ENCODE measurements around the gene GAS2L3. TPM values are rescaled to one million over a fixed set of nuclear protein-coding genes. Genes with fewer than 3 reads are reported as not detected.
"Not testable (repeated sequence)": the region's sequence is repeated elsewhere in the genome, so short reads cannot be mapped to it uniquely, and the experiment has no call there.

GAS2L3 gene
- total RNA-seq, 4 donors from 2014 or later = 0.80 to 15.7 (median 7.6) TPM

- no peak overlapping the region for H3K4me3 ChIP-seq
- peaks cover 0 to 18% (median 7%) of the 10 kb centered on the region in 4 donors for H3K4me1 ChIP-seq
- no peaks in the 10 kb centered on the region for H3K9me3 ChIP-seq
- TF ChIP-seq POLR2A (IDR thresholded peaks at IDR 0.05) (no peak), EP300 (IDR thresholded peaks at IDR 0.05; ENCODE audit: low read depth) (no peak), CTCF (IDR thresholded peaks at IDR 0.05) (no peak), POLR2AphosphoS5 (IDR thresholded peaks at IDR 0.05) (no peak)
- H3K27me3 ChIP-seq = no peaks in the 10 kb centered on the region
- H3K36me3 ChIP-seq = no peaks in the 10 kb centered on the region
- 50 to 67% methylated on average over 1 to 4 of the region's 4 CpGs for WGBS, 2 donors (ENCODE audit: low coverage in 1 of 2)
- in situ Hi-C loops (cut with MboI; ENCODE audit: low pct_ligation_motif_present in 1 of 4, low pct_unique_long_range_greater_than_20kb in 1 of 4, low sequenced_read_pairs in 3 of 4) = no loop called here
- intact Hi-C loops (cut with DNase I; ENCODE audit: low total_unique reads) = no loop called here
- peak overlapping the region in 3 of 4 donors; percentile 42 to 61 (median 57) for H3K27ac ChIP-seq
- no peak for DNase-seq
Observed at GRCh38 chr12:100632445-100632892, 59.0 kb downstream of the GAS2L3 start.

DNA sequence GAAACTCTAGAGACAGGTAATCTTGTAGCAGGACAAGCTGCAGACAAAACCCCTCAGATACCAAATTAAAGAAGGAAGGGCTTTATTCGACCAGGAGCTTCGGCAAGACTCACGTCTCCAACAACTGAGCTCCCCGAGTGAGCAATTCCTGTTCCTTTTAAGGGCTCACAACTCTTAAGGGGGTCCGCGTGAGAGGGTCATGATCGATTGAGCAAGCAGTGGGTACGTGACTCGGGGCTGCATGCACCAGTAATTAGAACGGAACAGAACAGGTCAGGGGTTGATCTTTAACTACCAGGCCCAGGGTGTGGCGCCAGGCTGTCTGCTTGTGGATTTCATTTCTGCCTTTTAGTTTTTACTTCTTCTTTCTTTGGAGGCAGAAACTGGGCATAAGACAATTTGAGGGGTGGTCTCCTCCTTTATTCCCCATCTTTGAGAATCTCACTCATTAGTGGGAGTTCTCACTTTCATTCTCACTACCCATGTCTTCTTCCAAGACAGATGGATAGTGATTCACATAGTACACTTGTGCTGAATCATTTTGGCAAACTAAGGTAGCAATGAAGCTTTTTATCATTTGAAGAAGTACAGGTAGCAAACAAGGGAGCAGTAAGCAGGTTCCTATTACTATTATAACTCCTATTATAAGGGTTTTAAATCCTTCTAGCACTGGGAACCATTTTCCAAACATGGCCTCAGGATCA is 59.8 kb downstream of the GAS2L3 start:
- in situ Hi-C loops (cut with MboI; ENCODE audit: low pct_ligation_motif_present in 1 of 4, low pct_unique_long_range_greater_than_20kb in 1 of 4, low sequenced_read_pairs in 3 of 4); intact Hi-C loops (cut with DNase I; ENCODE audit: low total_unique reads): not testable (repeated sequence)

GRCh38 chr12:100643246-100643645 is 69.8 kb downstream of the GAS2L3 start:
- in situ Hi-C loops (cut with MboI; ENCODE audit: low pct_ligation_motif_present in 1 of 4, low pct_unique_long_range_greater_than_20kb in 1 of 4, low sequenced_read_pairs in 3 of 4) = no loop called here
- H3K27me3 ChIP-seq = no peaks in the 10 kb centered on the region
- H3K27ac ChIP-seq = no peak overlapping the region
- 89 to 100% methylated on average over 4 to 6 of the region's 6 CpGs for WGBS, 2 donors (ENCODE audit: low coverage in 1 of 2)
- H3K4me1 ChIP-seq = no peaks in the 10 kb centered on the region
- no peak for DNase-seq
- H3K4me3 ChIP-seq = no peak overlapping the region
- H3K36me3 ChIP-seq = no peaks in the 10 kb centered on the region
- no peaks in the 10 kb centered on the region for H3K9me3 ChIP-seq
- intact Hi-C loops (cut with DNase I; ENCODE audit: low total_unique reads) = no loop called here
- TF ChIP-seq POLR2A (IDR thresholded peaks at IDR 0.05) (no peak), EP300 (IDR thresholded peaks at IDR 0.05; ENCODE audit: low read depth) (no peak), POLR2AphosphoS5 (IDR thresholded peaks at IDR 0.05) (no peak), CTCF (IDR thresholded peaks at IDR 0.05) (no peak)

More for the DNA sequence above, 59.8 kb downstream of the GAS2L3 start:
- H3K36me3 ChIP-seq, H3K9me3 ChIP-seq, H3K4me3 ChIP-seq, H3K27me3 ChIP-seq, DNase-seq: not testable (repeated sequence)
- WGBS, 2 donors (ENCODE audit: low coverage in 1 of 2) = 70 to 82% methylated on average over 6 to 11 of the region's 11 CpGs
- peaks cover 0 to 18% (median 7%) of the 10 kb centered on the region in 4 donors for H3K4me1 ChIP-seq
- peak overlapping the region; percentile 12 to 61 (median 50) for H3K27ac ChIP-seq

DNA sequence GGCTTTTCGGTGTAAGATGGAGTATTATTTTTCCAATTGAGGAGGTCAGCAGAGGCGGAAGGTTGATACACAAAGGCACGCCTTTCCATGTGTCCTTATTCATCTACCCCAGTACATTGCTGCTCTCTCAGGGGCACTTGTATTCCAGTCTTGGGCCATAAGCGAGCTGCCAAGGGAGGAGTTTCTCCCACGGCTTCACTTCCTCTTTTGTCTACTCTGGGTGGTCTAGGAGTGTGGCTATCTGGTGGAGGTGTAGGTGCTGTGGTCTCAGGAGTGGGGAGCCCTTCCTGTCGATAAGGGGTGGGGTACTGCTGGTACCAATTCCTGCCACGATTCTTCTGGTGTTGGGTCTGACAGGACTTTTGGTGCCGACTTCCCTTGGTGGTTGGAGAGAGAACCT is 73.4 kb downstream of the GAS2L3 start:
- Histone ChIP-seq H3K27ac (no peak overlapping the region), H3K27me3 (no peaks in the 10 kb centered on the region), H3K36me3 (no peaks in the 10 kb centered on the region), H3K4me3 (no peak overlapping the region), H3K9me3 (no peaks in the 10 kb centered on the region), H3K4me1 (no peaks in the 10 kb centered on the region)
- in situ Hi-C loops (cut with MboI; ENCODE audit: low pct_ligation_motif_present in 1 of 4, low pct_unique_long_range_greater_than_20kb in 1 of 4, low sequenced_read_pairs in 3 of 4) = no loop called here
- DNase-seq = no peak
- intact Hi-C loops (cut with DNase I; ENCODE audit: low total_unique reads) = no loop called here
- TF ChIP-seq CTCF (IDR thresholded peaks at IDR 0.05) = no peak
- no peak for TF ChIP-seq POLR2AphosphoS5 (IDR thresholded peaks at IDR 0.05)
- TF ChIP-seq POLR2A (IDR thresholded peaks at IDR 0.05) = no peak
- no peak for TF ChIP-seq EP300 (IDR thresholded peaks at IDR 0.05; ENCODE audit: low read depth)
- 82% methylated on average over 8 of the region's 8 CpGs; no CpG with 5 or more reads in 1 of the 2 donors for WGBS, 2 donors (ENCODE audit: low coverage in 1 of 2)

Measured in transverse colon (tissue), 4 donors.